GM18502 (cell line): ENCODE data around the gene ACP2.
"Not testable (repeated sequence)": the region's sequence is repeated elsewhere in the genome, so short reads cannot be mapped to it uniquely, and the experiment has no call there.

Experiments used
- ATAC-seq: cut with Tn5 transposase; IDR thresholded peaks from one replicate; pipeline ENCODE4 v1.9.1; 2021; ENCODE audit warnings: mild to moderate bottlenecking; ENCODE audit not compliant: unreplicated experiment, poor library complexity

The ACP2 gene

DNA sequence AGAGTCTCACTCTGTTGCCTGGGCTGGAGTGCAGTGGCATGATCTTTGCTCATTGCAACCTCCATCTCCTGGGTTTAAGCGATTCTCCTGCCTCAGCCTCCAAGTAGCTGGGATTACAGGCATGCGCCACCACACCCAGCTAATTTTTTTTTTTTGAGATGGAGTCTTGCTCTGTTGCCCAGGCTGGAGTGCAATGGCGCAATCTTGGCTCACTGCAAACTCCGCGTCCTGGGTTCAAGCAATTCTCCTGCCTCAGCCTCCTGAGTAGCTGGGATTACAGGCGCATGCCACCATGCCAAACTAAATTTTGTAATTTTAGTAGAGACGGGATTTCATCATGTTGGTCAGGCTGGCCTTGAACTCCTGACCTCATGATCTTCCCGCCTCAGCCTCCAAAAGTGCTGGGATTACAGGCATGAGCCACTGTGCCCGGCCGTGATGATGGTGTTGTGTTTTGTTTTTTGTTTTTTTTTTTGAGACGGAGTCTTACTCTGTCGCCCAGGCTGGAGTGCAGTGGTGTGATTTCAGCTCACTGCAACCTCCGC is 40.5 kb downstream of the ACP2 start:
- not testable (repeated sequence) for ATAC-seq

- no peak for ATAC-seq
Measured at GRCh38 chr11:47207459-47207858, 41.2 kb downstream of the ACP2 start.

DNA sequence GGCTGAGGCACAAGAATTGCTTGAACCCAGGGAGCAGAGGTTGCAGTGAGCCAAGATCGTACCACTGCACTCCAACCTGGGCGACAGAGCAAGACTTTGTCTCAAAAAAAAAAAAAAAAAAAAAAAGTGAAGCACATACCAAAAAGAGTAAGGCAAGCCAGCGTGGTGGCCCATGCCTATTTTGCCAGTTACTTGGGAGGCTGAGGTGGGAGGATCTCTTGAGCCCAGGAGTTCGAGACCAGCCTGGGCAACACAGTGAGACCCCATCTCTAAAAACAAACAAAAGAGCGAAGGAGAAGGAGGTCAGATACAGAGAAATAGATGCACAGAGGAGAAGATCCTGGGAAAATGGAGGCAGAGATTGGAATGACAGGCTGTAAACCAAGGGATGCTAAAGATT is 42.0 kb downstream of the ACP2 start:
- not testable (repeated sequence) for ATAC-seq

- no peak for ATAC-seq
Measured at GRCh38 chr11:47204637-47204989, 44.0 kb downstream of the ACP2 start.

GRCh38 chr11:47202576-47202975 is 46.0 kb downstream of the ACP2 start:
- ATAC-seq = no peak

DNA sequence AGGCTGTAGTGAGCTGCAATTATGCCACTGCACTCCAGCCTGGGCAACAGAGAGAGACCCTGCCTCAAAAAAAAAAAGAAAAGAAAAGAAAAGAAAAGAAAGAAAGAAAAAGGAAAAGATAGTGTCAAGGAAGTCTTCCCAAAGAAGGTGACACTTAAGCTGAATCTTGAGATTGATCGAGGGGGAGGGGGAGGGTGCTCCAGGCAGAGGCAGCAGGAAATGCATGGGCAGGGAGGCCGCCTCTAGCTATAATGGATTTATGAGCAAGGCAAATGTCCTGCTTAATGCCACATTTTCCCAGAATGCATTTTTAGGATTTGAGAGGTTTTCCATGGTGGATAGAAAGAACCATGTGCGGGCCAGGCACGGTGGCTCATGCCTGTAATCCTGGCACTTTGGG is 47.6 kb downstream of the ACP2 start:
- no peak for ATAC-seq

DNA sequence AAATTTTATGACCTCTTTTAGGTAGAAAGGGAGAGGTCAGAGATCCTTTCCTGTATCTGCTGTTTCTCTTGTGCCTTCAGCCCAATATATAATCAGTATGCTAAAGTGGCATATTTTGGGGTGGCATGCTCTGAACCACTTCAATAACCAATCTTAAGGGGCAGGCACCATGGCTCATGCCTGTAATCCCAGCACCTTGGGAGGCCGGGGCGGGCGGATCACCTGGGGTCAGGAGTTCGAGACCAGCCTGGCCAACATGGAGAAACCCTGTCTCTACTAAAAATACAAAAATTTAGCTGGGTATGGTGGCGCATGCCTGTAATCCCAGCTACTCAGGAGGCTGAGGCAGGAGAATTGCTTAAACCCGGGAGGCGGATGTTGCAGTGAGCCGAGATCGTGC is 50.5 kb downstream of the ACP2 start:
- ATAC-seq = not testable (repeated sequence)

DNA sequence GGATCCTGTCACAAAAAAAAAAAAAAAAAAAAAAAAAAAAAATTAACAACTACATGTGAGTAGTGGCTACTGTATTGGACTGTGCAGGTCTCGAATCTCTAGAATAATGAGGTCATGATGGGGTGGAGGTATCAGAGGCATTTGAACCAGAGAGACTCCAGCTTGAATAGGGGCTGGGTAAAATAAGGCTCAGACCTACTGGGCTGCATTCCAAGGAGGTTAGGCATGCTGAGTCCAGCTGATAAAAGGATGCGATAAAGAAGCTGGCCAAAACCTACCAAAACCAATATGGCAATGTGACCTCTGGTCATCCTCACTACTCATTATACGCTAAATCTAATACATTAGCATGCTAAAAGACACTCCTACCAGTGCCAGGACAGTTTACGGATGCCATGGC is 56.5 kb downstream of the ACP2 start:
- ATAC-seq = no peak

DNA sequence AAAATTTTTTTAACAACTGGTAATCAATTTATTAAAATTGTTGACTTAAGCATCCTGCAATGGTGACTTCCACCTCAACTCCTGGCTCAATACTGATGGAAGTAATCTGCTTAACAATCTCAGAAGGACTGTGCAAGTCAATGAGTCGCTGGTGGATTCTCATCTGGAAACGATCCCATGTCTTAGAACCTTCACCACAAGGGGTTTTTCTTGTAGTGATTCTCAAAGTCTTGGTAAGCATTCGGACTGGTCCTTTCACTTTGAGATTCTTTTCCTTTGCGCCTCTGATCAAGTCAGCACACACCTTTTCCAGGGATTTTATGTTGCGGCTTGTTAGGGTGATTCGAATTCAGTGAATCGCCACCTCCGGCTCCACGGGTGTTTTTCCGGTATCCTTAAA is 57.5 kb downstream of the ACP2 start:
- not testable (repeated sequence) for ATAC-seq
